Suppressor macrophage treated with lipopolysaccharide for 1 hour (primary cell): Measurements from ENCODE around the gene HYAL3.
"Not testable (repeated sequence)": the region's sequence is repeated elsewhere in the genome, so short reads cannot be mapped to it uniquely, and the experiment has no call there.

Experiments
- DNase-seq, 3 donors: peaks; one replicate each; pipeline ENCODE4 v3.0.0-alpha.2; 2020 to 2022

The HYAL3 gene

GRCh38 chr3:50288387-50289007 lies 10.7 kb downstream of the HYAL3 start:
- DNase-seq = no peak

- no peak for DNase-seq
Measured at GRCh38 chr3:50287262-50287661, 11.9 kb downstream of the HYAL3 start.

GRCh38 chr3:50286322-50287227 lies 12.6 kb downstream of the HYAL3 start:
- no peak for DNase-seq

GRCh38 chr3:50284121-50284520 lies 15.1 kb downstream of the HYAL3 start:
- not testable (repeated sequence) for DNase-seq

- no peak for DNase-seq
Measured at GRCh38 chr3:50279255-50280016, 19.8 kb downstream of the HYAL3 start.

- DNase-seq = no peak
Measured at GRCh38 chr3:50278880-50279224, 20.4 kb downstream of the HYAL3 start, which contains the start of gene LSMEM2. TSS of gene LSMEM2 (plus strand) at chr3:50279087. CDS start at chr3:50279114, 27 bp downstream.

- no peak for DNase-seq
Measured at GRCh38 chr3:50278123-50278879, 20.9 kb downstream of the HYAL3 start.

GRCh38 chr3:50276762-50277101 lies 22.5 kb downstream of the HYAL3 start:
- no peak for DNase-seq

- DNase-seq = peak in 2 of 3 donors; percentile 23 to 47
Measured at GRCh38 chr3:50275996-50276761, 23.0 kb downstream of the HYAL3 start.

GRCh38 chr3:50275141-50275995 lies 23.8 kb downstream of the HYAL3 start:
- no peak for DNase-seq

- DNase-seq = peak; percentile 68 to 91 (median 86)
Measured at GRCh38 chr3:50274371-50275104, 24.7 kb downstream of the HYAL3 start.

- DNase-seq = no peak
Measured at GRCh38 chr3:50273689-50274065, 25.5 kb downstream of the HYAL3 start.

GRCh38 chr3:50272911-50273688 lies 26.1 kb downstream of the HYAL3 start:
- peak; percentile 89 to 93 (median 92) for DNase-seq

GRCh38 chr3:50272538-50272910 lies 26.7 kb downstream of the HYAL3 start:
- not testable (repeated sequence) for DNase-seq

- no peak for DNase-seq
Measured at GRCh38 chr3:50271314-50271936, 27.8 kb downstream of the HYAL3 start.

- DNase-seq = no peak
Measured at GRCh38 chr3:50270422-50271224, 28.6 kb downstream of the HYAL3 start.

- no peak for DNase-seq
Measured at GRCh38 chr3:50269977-50270413, 29.2 kb downstream of the HYAL3 start.

- DNase-seq = no peak
Measured at GRCh38 chr3:50269460-50269859, 29.7 kb downstream of the HYAL3 start.
